ENCODE data around the gene UBE2G2. TPM values are rescaled to one million over a fixed set of nuclear protein-coding genes. Genes with fewer than 3 reads are reported as not detected.
A peak's percentile ranks its signal among the peaks of the same experiment; 100 is the strongest.

UBE2G2 gene
- total RNA-seq, 2 donors from 2014 or later: 67.7 to 138 TPM

GRCh38 chr21:44845418-44846223, 44.0 kb upstream of the UBE2G2 start:
- H3K4me3 ChIP-seq: peak overlapping the region; percentile 68
- TF ChIP-seq CTCF (IDR thresholded peaks at IDR 0.05): no peak
- no peak overlapping the region for H3K27ac ChIP-seq
- no peak for ATAC-seq (ENCODE audit: insufficient number of reproducible peaks, low FRiP score, low read depth)
- peaks cover 20% of the 10 kb centered on the region for H3K36me3 ChIP-seq
- H3K4me1 ChIP-seq (ENCODE audit: control insufficient read depth in 1 of 2, low read depth in 2 of 2): peaks cover 15 to 19% of the 10 kb centered on the region in 2 donors
- H3K27me3 ChIP-seq (replicated peaks; ENCODE audit: insufficient read depth): no peaks in the 10 kb centered on the region
- H3K9me3 ChIP-seq: no peaks in the 10 kb centered on the region
- no peak for DNase-seq (ENCODE audit: low spot score)

GRCh38 chr21:44844256-44844655, 42.6 kb upstream of the UBE2G2 start:
- no peak for TF ChIP-seq CTCF (IDR thresholded peaks at IDR 0.05)
- Histone ChIP-seq H3K27ac (no peak overlapping the region), H3K9me3 (no peaks in the 10 kb centered on the region), H3K36me3 (peaks cover 6% of the 10 kb centered on the region), H3K4me3 (no peak overlapping the region), H3K27me3 (replicated peaks; ENCODE audit: insufficient read depth) (no peaks in the 10 kb centered on the region), H3K4me1 (ENCODE audit: control insufficient read depth in 1 of 2, low read depth in 2 of 2) (peaks cover 15 to 19% of the 10 kb centered on the region in 2 donors)
- ATAC-seq (ENCODE audit: insufficient number of reproducible peaks, low FRiP score, low read depth) (no peak), DNase-seq (ENCODE audit: low spot score) (no peak)

- no peak for ATAC-seq (ENCODE audit: insufficient number of reproducible peaks, low FRiP score, low read depth)
- no peak for DNase-seq (ENCODE audit: low spot score)
- H3K27me3 ChIP-seq (replicated peaks; ENCODE audit: insufficient read depth): no peaks in the 10 kb centered on the region
- H3K9me3 ChIP-seq: no peaks in the 10 kb centered on the region
- peaks cover 15 to 19% of the 10 kb centered on the region in 2 donors for H3K4me1 ChIP-seq (ENCODE audit: control insufficient read depth in 1 of 2, low read depth in 2 of 2)
- H3K4me3 ChIP-seq: no peak overlapping the region
- TF ChIP-seq CTCF (IDR thresholded peaks at IDR 0.05): no peak
- H3K36me3 ChIP-seq: no peaks in the 10 kb centered on the region
- no peak overlapping the region for H3K27ac ChIP-seq
These were observed 41.3 kb upstream of the UBE2G2 start for GRCh38 chr21:44842721-44843445.

- ATAC-seq (ENCODE audit: insufficient number of reproducible peaks, low FRiP score, low read depth): no peak
- H3K27me3 ChIP-seq (replicated peaks; ENCODE audit: insufficient read depth): no peaks in the 10 kb centered on the region
- no peaks in the 10 kb centered on the region for H3K9me3 ChIP-seq
- no peaks in the 10 kb centered on the region for H3K36me3 ChIP-seq
- DNase-seq (ENCODE audit: low spot score): no peak
- H3K27ac ChIP-seq: no peak overlapping the region
- no peak for TF ChIP-seq CTCF (IDR thresholded peaks at IDR 0.05)
- no peak overlapping the region for H3K4me3 ChIP-seq
- peaks cover 15 to 18% of the 10 kb centered on the region in 2 donors for H3K4me1 ChIP-seq (ENCODE audit: control insufficient read depth in 1 of 2, low read depth in 2 of 2)
These were observed 40.5 kb upstream of the UBE2G2 start for GRCh38 chr21:44842087-44842486.

- Histone ChIP-seq H3K27ac (no peak overlapping the region), H3K9me3 (no peaks in the 10 kb centered on the region), H3K27me3 (replicated peaks; ENCODE audit: insufficient read depth) (no peaks in the 10 kb centered on the region), H3K36me3 (no peaks in the 10 kb centered on the region), H3K4me3 (no peak overlapping the region), H3K4me1 (ENCODE audit: control insufficient read depth in 1 of 2, low read depth in 2 of 2) (peaks cover 3 to 4% of the 10 kb centered on the region in 2 donors)
- TF ChIP-seq CTCF (IDR thresholded peaks at IDR 0.05): no peak
- DNase-seq (ENCODE audit: low spot score): no peak
- ATAC-seq (ENCODE audit: insufficient number of reproducible peaks, low FRiP score, low read depth): no peak
These were observed 39.2 kb upstream of the UBE2G2 start for GRCh38 chr21:44840771-44841170.

Measured in thoracic aorta (tissue), 2 donors.